Prostate gland (tissue), 2 donors: Measurements from ENCODE around the gene SERPINB13. TPM values are rescaled to one million over a fixed set of nuclear protein-coding genes. Genes with fewer than 3 reads are reported as not detected.

Experiments used
- DNase-seq: peaks from one replicate; pipeline ENCODE4 v3.0.0-alpha.2; 2019; ENCODE audit warnings: low spot score
- H3K27ac ChIP-seq, 2 donors: fragments of 200-600 bp; sonication (generic); 2 replicates each; pipeline ENCODE4 v1.5.1; 2017 to 2019
- H3K27me3 ChIP-seq: fragments of 200-600 bp; sonication (generic); replicated peaks from 2 replicates; pipeline ENCODE4 v1.5.1; 2019; ENCODE audit not compliant: insufficient read depth
- H3K36me3 ChIP-seq, 2 donors: fragments of 200-600 bp; sonication (generic); 1 replicate in 1 of 2; 2 replicates in 1 of 2; pipeline versions ENCODE4 v1.5.1 to v1.8.1; 2017 to 2019
- H3K4me1 ChIP-seq: fragments of 200-600 bp; sonication (generic); replicated peaks from 2 replicates; pipeline ENCODE4 v1.5.1; 2019
- H3K4me3 ChIP-seq, 2 donors: fragments of 200-600 bp; sonication (generic); 2 replicates each; pipeline ENCODE4 v1.5.1; 2017 to 2019
- H3K9me3 ChIP-seq: fragments of 200-600 bp; sonication (generic); 2 replicates; pipeline ENCODE4 v1.5.1; 2017
- POLR2A ChIP-seq: fragments of 450-650 bp; IDR thresholded peaks from one replicate; pipeline ENCODE4 v1.6.1; 2016; ENCODE audit warnings: antibody characterized with exemption, mild to moderate bottlenecking
- POLR2AphosphoS5 ChIP-seq: sonication (generic); formaldehyde crosslinking; IDR thresholded peaks from one replicate; pipeline ENCODE4 v1.6.1; 2017; ENCODE audit warnings: antibody characterized with exemption
- WGBS: methylation state at CpG from one replicate; pipeline ENCODE4 v1.1.5; 2018; 5-methylcytosine and 5-hydroxymethylcytosine counted together
- intact Hi-C: fragments of 100-400 bp; cut with DNase I; formaldehyde crosslinking; loops from one replicate; pipeline ENCODE4 v1.14.2; 2022
- total RNA-seq, 2 donors: library from RNA; depleted of rRNA; stranded (reverse); fragments of >200 nt; gene quantifications; one replicate each; pipeline ENCODE4 v1.1.0, GENCODE V29; 2016
- TF ChIP-seq, protein P1 (sequence below), 4 experiments: fragments of 200-600 bp in 2 of 4; fragments of 450-650 bp in 2 of 4; sonication (generic) in 2 of 4; IDR thresholded peaks; 1 replicate in 3 of 4; 2 replicates in 1 of 4; pipeline ENCODE4 v1.5.1; 2016 to 2019; ENCODE audit warnings: antibody characterized with exemption in 4 of 4, mild to moderate bottlenecking in 2 of 4, moderate library complexity in 2 of 4

The SERPINB13 gene
- total RNA-seq, 2 donors from 2014 or later = 0.57 TPM; not detected in 1

DNA sequence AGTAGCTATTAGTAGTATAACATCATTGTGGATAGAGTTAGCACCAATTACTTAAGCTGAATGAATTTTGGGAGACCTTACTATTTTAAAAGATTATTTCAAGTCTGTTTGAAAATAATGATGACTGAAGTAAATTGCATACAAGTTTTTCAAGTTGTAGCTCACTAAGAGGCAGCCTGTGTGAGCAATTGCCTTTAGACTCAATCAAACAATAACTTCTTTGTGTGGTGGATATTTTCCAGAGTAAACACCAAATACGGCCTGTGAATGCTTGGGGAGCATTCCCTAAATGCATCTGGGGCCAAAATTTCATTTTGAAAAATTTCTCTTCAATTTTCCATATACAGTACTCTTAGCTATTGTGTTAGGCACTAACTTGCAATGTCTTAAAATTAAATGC lies 37.1 kb upstream of the SERPINB13 start:
- 28% methylated on average over 1 of the region's 1 CpG for WGBS
- DNase-seq = no peak
- Histone ChIP-seq H3K4me3 (no peak overlapping the region), H3K9me3 (no peaks in the 10 kb centered on the region), H3K27me3 (no peaks in the 10 kb centered on the region), H3K36me3 (no peaks in the 10 kb centered on the region), H3K4me1 (no peaks in the 10 kb centered on the region), H3K27ac (no peak overlapping the region)
- intact Hi-C loops = no loop called here
- TF ChIP-seq, protein P1, sequence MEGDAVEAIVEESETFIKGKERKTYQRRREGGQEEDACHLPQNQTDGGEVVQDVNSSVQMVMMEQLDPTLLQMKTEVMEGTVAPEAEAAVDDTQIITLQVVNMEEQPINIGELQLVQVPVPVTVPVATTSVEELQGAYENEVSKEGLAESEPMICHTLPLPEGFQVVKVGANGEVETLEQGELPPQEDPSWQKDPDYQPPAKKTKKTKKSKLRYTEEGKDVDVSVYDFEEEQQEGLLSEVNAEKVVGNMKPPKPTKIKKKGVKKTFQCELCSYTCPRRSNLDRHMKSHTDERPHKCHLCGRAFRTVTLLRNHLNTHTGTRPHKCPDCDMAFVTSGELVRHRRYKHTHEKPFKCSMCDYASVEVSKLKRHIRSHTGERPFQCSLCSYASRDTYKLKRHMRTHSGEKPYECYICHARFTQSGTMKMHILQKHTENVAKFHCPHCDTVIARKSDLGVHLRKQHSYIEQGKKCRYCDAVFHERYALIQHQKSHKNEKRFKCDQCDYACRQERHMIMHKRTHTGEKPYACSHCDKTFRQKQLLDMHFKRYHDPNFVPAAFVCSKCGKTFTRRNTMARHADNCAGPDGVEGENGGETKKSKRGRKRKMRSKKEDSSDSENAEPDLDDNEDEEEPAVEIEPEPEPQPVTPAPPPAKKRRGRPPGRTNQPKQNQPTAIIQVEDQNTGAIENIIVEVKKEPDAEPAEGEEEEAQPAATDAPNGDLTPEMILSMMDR (IDR thresholded peaks at IDR 0.05) = no peak
- TF ChIP-seq POLR2AphosphoS5 (no peak), POLR2A (no peak)

DNA sequence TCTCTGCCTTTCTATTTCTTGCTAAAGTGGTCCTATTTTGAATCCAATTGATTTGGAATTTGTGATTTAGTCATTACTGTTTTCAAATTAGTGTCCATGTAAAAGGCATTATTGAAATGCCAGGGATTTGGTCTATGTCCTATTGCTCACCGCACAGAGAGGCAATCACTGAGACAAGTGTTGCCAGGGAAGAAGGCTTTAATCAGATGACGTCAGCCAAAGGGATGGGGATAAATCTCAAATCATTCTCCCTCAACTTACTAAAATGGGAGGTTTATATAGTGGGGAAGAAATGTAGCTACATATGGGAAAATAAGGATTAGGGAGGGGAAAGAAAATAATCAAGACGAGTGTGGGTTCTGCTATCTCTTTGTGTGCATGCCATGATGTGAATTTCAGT lies 35.4 kb upstream of the SERPINB13 start:
- Histone ChIP-seq H3K36me3 (no peaks in the 10 kb centered on the region), H3K27ac (no peak overlapping the region), H3K9me3 (no peaks in the 10 kb centered on the region), H3K4me1 (no peaks in the 10 kb centered on the region), H3K4me3 (no peak overlapping the region), H3K27me3 (no peaks in the 10 kb centered on the region)
- WGBS = 87% methylated on average over 3 of the region's 3 CpGs
- intact Hi-C loops = no loop called here
- TF ChIP-seq, protein P1 (IDR thresholded peaks at IDR 0.05) = no peak
- no peak for TF ChIP-seq POLR2AphosphoS5
- TF ChIP-seq POLR2A = no peak
- no peak for DNase-seq

DNA sequence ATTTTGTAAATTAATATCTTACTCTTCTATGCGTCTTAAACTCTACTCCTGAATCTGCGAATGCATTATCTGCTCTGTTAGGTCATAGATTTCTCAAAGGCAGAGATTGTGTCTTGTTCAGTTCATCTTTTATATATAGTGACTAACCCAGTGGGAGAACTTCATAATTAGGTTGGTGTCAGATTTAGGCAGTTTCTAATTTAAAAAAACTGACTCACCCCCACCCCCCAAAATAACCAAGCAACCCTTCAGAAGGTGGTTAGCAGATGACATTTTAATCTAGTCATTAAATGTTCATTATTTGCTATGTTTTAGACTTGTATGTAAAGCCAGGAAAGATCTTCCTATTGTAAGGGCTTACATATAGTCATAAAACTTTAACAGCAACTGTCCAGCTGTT lies 34.6 kb upstream of the SERPINB13 start:
- TF ChIP-seq POLR2A = no peak
- TF ChIP-seq, protein P1 (IDR thresholded peaks at IDR 0.05) = no peak
- no peak for TF ChIP-seq POLR2AphosphoS5
- H3K27ac ChIP-seq = no peak overlapping the region
- intact Hi-C loops = no loop called here
- 98% methylated on average over 2 of the region's 2 CpGs for WGBS
- no peak for DNase-seq
- no peaks in the 10 kb centered on the region for H3K9me3 ChIP-seq
- no peaks in the 10 kb centered on the region for H3K4me1 ChIP-seq
- no peaks in the 10 kb centered on the region for H3K36me3 ChIP-seq
- no peaks in the 10 kb centered on the region for H3K27me3 ChIP-seq
- H3K4me3 ChIP-seq = no peak overlapping the region

DNA sequence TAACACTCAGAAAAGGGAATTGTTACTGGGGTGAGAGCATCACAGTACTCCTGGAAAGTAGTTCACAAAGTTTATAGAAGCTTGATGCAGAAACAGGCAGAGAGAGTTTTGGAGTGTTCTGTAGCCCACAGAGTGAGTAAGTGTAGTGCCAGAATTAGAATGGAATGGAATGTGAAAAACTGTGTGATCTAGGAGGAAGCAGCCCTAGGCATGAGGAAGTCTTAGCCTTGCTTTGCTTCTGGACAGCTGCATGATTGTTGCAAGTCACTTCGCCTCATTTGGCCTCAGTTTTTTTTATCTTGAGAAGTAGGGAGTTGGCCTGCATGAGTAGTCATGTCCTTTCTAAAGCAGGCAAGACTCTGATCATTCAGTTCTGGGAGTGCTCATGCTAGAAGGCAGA lies 34.1 kb upstream of the SERPINB13 start:
- WGBS = 13% methylated on average over 1 of the region's 1 CpG
- intact Hi-C loops = no loop called here

More for the DNA sequence above, 34.1 kb upstream of the SERPINB13 start:
- no peaks in the 10 kb centered on the region for H3K27me3 ChIP-seq
- TF ChIP-seq, protein P1 (IDR thresholded peaks at IDR 0.05) = no peak
- TF ChIP-seq POLR2AphosphoS5 (peak; percentile 46), POLR2A (no peak)
- H3K36me3 ChIP-seq = no peaks in the 10 kb centered on the region
- DNase-seq = peak; percentile 44
- no peaks in the 10 kb centered on the region for H3K9me3 ChIP-seq
- no peaks in the 10 kb centered on the region for H3K4me1 ChIP-seq
- H3K4me3 ChIP-seq = no peak overlapping the region
- no peak overlapping the region for H3K27ac ChIP-seq
